ENCODE results near the gene LIMS3. TPM values are rescaled to one million over a fixed set of nuclear protein-coding genes. Genes with fewer than 3 reads are reported as not detected.
"Not testable (repeated sequence)": the region's sequence is repeated elsewhere in the genome, so short reads cannot be mapped to it uniquely, and the experiment has no call there.

The LIMS3 gene
- total and polyA plus RNA-seq, 2 experiments from 2014 or later: 4.3 to 5.7 TPM

DNA sequence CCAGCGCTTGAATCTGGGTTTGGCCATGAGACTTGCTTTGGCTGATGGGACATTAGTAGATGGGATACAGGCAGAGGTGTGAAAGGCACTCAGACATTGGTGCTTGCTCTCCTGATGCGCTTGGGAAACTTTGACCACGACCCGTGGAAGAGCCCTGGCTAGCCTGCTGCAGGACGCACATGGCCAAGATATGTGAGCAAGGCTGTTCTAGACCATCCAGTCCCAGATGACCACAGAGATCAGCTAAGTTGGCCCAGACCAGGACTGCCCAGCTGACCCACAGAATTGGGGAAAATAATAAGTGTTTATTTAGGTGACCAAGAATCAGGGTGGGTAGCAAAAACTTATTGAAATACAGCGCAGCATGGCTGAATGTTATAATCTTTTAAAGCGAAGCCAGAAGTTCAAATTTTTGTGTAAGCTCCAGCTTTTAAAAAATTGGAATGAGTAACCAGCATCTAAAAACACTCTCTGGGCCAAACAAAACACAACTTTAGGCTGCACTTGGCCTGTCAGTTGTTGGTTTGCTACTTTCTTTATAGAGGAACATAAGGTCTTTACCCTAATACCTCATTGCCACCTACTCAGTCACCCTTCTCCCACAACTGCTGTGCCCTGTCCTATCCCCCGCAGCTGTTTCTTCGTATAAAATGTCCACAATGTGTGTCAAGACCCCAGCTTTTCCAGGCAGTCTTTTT, 51.8 kb downstream of the LIMS3 start:
- H3K4me1 ChIP-seq (ENCODE audit: low read depth); H3K27ac ChIP-seq; H3K9me3 ChIP-seq (ENCODE audit: low read depth); H3K27me3 ChIP-seq; DNase-seq (ENCODE audit: low read depth in 1 of 2, low spot score in 1 of 2); H3K4me3 ChIP-seq; H3K36me3 ChIP-seq: not testable (repeated sequence)

DNA sequence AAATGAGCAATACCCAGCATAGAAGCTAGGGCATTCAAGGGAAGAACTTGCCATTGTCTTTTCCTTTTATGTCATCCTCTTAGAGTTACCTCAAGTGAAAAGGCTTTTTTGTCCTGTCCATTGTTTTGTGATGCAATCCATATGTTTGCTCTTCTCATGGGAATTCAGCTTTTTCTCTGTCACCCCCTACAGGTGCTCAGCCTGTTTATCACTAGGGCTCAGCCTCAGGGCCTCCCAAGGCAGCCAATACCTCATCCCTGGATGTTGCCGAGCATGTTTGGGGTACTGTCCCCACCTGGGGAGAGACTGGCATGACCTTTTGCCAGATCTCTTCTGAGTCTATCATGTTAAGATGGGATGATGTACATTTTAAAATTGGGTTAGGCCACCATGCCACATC, 65.5 kb downstream of the LIMS3 start:
- H3K9me3 ChIP-seq (ENCODE audit: low read depth); H3K27me3 ChIP-seq; H3K36me3 ChIP-seq; H3K4me1 ChIP-seq (ENCODE audit: low read depth); DNase-seq (ENCODE audit: low read depth in 1 of 2, low spot score in 1 of 2); H3K4me3 ChIP-seq; H3K27ac ChIP-seq: not testable (repeated sequence)

DNA sequence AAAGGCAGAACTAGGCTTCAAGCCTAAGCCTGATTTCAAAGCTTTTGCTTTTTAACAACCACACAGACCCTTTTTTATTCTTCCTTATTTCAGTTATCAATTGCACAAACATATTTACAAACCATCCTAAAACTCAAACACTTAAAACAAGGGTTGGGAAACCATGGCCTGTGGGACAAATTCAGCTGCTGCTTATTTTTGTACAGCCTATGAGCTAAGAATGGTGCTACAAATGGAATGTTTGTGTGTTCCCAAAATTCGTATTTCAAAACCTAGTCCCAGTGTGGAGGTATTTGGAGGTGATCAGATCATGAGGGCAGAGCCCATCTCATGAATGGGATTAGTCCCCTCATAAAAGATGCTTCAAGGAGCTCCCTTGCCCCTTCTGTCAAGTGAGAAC, 67.0 kb downstream of the LIMS3 start:
- DNase-seq (ENCODE audit: low read depth in 1 of 2, low spot score in 1 of 2); H3K27ac ChIP-seq; H3K36me3 ChIP-seq; H3K4me1 ChIP-seq (ENCODE audit: low read depth); H3K4me3 ChIP-seq; H3K27me3 ChIP-seq; H3K9me3 ChIP-seq (ENCODE audit: low read depth): not testable (repeated sequence)

DNA sequence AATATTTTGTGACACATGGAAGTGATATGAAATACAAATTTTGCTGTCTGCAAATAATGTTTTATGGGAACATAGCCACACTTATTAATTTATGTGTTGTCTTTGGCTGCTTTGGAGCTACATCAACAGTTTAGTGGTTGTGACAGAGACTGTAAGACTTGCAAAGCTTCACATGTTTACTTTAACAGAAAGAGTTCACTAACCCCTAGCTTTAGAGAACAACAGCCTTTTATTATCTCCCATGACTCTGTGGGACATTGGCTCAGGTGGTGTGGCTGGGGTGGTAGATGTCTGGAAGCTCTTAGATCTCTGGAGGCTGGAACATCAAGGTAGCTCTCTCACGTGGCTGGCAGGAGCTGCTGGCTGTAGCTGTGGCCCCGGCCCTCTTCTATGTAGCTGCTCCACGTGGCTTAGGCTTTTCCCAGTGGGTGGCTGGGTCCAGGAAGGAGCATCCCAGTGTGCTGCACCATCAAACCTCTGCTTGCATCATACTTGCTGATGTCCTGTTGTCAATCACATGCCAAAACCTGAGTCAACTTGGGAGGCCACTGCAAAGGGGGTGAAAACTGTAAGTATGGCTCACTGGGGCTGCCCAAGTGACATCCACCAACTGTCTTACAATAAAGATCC, 67.7 kb downstream of the LIMS3 start:
- H3K27ac ChIP-seq; H3K4me3 ChIP-seq; DNase-seq (ENCODE audit: low read depth in 1 of 2, low spot score in 1 of 2); H3K9me3 ChIP-seq (ENCODE audit: low read depth); H3K36me3 ChIP-seq; H3K27me3 ChIP-seq; H3K4me1 ChIP-seq (ENCODE audit: low read depth): not testable (repeated sequence)

DNA sequence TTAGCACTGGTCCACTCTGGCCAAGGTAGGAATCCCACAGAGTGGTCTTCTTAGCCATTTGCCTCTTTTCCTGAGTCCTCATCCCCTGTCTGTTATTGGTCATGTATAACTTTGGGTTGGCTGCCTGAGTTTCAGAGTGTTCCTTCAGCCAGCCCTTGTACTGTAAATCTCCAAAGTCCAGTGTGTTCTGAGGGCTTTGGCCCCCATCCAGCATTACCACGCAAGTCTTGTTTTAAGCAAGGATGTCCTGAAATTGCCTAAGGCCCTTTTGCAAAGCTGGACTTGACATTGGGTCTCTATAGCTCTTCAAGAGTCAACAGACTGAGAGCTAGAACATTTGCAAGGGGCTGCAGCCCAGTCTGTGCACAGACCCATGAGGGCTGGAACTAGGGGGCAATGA, 68.4 kb downstream of the LIMS3 start:
- not testable (repeated sequence) for H3K36me3 ChIP-seq; H3K4me3 ChIP-seq; H3K27me3 ChIP-seq; H3K4me1 ChIP-seq (ENCODE audit: low read depth); DNase-seq (ENCODE audit: low read depth in 1 of 2, low spot score in 1 of 2); H3K9me3 ChIP-seq (ENCODE audit: low read depth); H3K27ac ChIP-seq

DNA sequence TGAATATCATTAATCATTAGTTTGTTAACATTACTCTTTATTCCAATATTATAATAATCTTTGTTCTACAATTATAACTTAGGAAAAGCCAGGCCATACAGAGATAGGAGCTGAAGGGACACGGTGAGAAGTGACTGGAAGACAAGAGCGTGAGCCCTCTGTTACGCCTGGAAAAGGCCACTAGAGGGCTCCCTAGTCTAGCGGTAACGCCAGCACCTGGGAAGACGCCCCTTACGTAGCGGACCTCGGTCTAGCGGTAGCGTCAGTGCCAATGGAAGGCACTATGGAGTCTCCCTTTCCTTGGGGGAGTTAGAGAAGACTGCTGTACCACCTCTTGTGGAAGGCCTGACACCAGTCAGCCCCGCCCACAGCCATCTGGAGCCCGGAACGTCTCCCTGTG, 71.4 kb downstream of the LIMS3 start:
- not testable (repeated sequence) for H3K4me1 ChIP-seq (ENCODE audit: low read depth); H3K36me3 ChIP-seq

DNA sequence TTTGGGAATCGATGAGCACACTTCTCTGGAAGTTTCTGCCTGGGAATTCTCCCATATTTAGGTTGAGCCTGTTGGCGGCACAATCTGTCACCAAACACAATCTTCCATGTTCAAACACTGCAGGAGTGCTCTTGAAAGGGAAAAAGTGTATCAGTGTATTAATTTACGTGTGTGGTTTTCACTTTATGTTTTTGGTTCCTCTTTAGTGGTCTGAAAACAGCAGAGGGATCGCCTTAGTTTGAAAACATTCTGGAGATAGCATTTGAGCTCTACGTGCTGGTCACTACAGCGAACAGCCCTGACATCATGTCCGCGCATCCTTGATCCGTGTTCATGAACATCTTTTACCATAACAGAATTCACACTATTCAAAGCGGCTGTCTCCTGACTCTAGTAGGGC, 73.2 kb downstream of the LIMS3 start:
- not testable (repeated sequence) for H3K27ac ChIP-seq; H3K27me3 ChIP-seq; H3K4me3 ChIP-seq; H3K36me3 ChIP-seq; DNase-seq (ENCODE audit: low read depth in 1 of 2, low spot score in 1 of 2); H3K4me1 ChIP-seq (ENCODE audit: low read depth); H3K9me3 ChIP-seq (ENCODE audit: low read depth)

More for the DNA sequence above, 71.4 kb downstream of the LIMS3 start:
- H3K27me3 ChIP-seq; H3K27ac ChIP-seq; DNase-seq (ENCODE audit: low read depth in 1 of 2, low spot score in 1 of 2); H3K4me3 ChIP-seq; H3K9me3 ChIP-seq (ENCODE audit: low read depth): not testable (repeated sequence)

Other genes starting within 250 kb of the LIMS3 start
- gene RGPD5, start 104.4 kb upstream of the LIMS3 start, total RNA-seq: 15.2 and 37.1 TPM in 2 replicates
- gene RGPD5, start 104.4 kb upstream of the LIMS3 start, polyA plus RNA-seq: 21.6 and 32.2 TPM in 2 replicates
- gene MALL, start 217.1 kb downstream of the LIMS3 start, total RNA-seq: 0.21 TPM in 1 of 2 replicates, not detected in the other
- not detected in 2 replicates for gene MALL, start 217.1 kb downstream of the LIMS3 start, polyA plus RNA-seq